GM03348 (cell line): Measurements from ENCODE around the gene AQR.
A peak's percentile ranks its signal among the peaks of the same experiment; 100 is the strongest.
"Not testable (repeated sequence)": the region's sequence is repeated elsewhere in the genome, so short reads cannot be mapped to it uniquely, and the experiment has no call there.

Source experiments
- DNase-seq: peaks from one replicate; pipeline ENCODE4 v3.0.0; 2012; ENCODE audit warnings: low spot score

The AQR gene

DNA sequence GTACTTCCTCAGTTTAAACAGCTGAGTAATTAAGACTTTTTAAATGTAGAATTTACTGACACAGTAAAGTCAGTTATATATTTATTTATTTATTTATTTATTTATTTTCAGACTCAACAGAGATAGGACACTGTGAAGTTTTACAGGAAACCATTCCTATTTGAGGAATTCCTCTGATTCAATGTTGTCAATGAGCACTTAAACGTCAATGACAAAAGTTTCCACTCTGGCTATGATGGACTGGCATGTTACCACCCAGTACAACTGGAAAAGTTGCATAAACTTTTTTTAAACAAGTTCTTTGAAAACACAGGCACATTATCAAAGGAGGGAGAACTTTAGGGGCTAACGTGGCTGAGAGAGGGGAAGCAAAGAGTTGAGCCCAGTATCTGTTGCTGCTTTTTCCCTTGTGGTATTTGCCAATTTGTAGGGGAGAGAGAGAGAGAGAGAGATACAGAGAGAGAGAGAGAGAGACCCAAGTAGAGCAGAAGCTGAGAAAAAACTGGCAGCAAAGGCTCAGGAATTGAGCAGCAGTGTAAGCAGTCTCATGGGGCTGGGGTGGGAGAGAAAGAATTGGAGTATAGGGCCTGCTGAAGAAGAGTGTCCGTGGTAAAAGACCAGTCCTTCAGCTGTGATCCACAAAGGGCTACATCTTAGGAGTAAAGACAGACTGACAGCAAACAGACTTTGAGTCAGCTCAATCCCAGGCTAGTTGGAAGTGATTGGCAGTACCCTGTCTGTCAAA is 155.9 kb downstream of the AQR start:
- no peak for DNase-seq

DNA sequence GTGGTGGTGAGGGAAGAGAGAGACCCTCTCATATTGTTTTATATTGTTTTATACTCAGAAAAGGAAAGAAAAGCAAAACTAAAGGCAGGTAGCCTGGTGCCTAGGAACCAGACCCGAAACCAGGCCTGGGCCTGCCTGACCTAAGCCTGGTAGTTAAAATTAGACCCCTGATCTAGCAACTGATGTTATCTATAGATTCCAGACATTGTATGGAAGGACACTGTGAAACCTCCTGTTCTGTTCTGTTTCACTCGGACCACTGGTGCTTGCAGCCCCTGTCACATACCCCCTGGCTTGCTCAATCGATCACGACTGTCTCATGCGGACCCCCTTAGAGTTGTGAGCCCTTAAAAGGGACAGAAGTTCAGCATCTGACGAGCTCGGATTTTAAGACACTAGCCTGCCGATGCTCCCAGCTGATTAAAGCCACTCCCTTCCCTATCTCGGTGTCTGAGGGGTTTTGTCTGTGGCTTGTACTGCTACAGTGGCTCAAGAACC is 156.6 kb downstream of the AQR start:
- not testable (repeated sequence) for DNase-seq

DNA sequence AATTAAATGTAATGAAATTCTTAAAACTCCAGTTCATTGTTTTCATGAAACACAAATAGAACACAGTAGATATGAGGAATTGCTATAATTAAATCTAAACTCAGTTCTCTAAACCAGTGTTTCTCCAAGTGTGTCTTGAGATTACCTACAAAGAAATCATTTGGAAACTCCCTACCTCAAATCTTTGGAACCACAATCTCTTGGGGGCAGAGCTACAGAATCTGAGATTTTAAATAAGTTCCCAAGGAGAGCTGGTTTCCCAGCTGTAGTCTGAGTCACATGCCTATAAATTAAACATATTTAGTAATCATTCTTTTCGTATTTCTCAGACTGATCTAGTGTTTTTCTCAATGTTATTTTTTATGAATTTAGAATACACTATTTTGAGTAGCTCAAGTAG is 157.2 kb downstream of the AQR start:
- DNase-seq: peak; percentile 43

DNA sequence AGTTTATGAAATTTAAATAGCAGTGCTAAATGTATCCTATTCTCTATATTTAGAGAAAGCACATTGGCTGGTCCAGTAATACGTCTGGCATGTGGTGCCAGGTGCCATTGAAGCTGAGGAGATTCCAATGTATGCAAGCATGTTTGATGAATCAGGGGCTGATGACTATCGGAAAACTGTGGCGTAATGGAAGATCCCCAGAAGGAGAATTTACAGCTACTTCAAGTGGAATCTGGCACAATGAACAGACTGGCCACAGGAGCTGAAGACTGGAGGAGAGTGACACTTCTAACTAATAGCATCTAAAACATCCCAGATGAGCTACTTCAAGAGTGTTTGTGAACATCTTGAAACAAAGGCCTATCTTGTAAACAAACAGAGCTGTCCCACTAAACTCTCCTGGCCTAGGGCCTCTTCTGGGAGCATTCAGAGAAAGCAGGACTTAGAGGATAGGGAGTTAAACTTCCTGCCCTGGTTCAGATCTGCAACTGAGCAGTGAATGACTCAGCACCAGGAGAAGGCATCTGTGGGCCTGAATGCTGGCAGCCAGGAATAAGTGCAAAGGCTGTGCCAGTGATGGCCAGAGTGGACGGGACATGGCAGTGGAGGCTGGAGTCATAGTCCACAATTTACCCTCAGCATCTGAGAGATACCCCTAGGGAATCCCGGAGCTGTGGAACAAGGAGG is 159.0 kb downstream of the AQR start:
- DNase-seq: peak; percentile 85

DNA sequence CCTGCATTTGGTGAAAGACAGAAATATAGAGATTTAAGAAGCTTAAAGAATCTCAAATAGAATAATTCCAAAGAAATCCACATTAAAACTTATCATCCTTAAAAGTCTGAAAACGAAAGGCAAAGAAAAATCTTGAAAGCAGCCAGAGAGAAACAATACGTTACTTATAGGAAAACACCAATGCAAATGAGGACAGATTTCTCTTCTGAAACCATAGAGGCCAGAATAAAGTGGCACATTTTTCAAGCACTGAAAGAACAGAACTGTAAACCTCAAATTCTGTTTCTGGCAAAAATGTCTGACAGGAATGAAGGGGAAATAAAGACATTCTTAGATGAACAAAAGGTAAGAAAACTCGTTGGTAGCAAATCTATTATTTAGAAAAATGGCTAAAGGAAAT is 160.4 kb downstream of the AQR start:
- no peak for DNase-seq

DNA sequence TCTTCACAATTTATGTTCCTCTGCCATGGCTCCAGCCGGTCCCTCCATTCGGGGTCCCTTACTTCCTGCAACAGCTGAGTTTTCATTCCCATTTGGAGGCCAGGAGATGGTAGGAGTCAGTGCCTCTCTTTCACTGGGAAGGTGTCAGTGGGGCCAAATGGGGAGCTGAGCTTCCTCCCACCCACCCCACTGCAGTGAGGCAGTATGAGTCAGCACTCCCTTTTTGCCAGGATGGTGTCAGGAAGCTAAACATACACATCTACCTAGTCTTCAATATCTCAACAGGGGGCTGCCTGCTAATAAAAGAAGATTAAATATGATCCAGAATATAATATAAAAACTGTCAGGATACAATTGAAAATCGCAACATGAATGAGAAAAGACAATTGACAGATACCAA is 161.5 kb downstream of the AQR start:
- peak; percentile 13 for DNase-seq

DNA sequence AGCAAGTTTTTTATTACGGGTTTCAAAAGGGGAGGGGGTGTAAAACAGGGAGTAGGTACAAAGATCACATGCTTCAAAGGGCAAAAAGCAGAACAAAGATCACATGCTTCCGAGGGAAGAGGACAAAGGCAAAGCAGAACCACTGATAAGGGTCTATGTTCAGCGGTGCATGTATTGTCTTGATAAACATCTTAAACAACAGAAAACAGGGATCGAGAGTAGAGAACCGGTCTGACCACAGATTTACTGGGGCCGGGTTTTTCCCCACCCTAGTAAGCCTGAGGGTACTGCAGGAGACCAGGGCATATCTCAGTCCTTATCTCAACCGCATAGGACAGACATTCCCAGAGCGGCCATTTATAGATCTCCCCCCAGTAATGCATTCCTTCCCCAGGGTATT is 162.3 kb downstream of the AQR start:
- DNase-seq: not testable (repeated sequence)

DNA sequence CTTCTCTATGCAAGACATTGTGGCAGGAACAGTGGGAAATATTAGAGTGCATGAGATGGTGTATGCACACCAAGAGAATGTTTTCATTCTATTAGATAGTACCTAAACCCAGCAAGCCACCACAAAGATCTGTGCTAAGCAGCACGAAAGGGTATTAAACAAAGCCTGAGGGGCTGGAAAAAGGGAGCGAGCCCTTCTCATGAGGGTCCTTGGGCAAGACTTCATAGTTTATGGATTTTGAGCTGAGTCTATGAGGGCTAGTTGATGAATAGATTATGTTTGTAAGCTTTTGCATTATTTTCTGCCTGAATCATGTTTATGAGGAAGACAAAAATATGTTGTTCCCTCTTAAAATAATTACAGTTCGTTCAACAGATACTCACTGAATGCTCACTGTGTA is 164.8 kb downstream of the AQR start:
- DNase-seq: no peak

DNA sequence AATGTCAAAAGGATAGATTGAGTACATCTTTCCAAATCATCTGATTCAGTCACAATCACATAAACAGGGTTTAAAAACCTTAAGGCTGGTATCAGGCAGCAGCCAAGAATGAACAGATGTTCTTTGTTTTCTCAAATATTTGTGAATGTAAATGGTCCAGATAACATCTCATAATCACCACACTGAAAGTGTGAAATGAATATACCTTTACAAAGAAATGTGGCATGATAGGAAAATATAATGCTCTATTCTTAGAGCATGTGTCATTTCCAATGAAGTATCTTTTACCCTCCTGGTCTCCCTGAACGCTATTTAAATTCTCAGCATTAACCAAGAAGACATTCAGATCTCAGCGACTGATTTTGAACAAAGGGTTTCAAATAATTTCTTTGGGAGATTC is 165.4 kb downstream of the AQR start:
- no peak for DNase-seq

DNA sequence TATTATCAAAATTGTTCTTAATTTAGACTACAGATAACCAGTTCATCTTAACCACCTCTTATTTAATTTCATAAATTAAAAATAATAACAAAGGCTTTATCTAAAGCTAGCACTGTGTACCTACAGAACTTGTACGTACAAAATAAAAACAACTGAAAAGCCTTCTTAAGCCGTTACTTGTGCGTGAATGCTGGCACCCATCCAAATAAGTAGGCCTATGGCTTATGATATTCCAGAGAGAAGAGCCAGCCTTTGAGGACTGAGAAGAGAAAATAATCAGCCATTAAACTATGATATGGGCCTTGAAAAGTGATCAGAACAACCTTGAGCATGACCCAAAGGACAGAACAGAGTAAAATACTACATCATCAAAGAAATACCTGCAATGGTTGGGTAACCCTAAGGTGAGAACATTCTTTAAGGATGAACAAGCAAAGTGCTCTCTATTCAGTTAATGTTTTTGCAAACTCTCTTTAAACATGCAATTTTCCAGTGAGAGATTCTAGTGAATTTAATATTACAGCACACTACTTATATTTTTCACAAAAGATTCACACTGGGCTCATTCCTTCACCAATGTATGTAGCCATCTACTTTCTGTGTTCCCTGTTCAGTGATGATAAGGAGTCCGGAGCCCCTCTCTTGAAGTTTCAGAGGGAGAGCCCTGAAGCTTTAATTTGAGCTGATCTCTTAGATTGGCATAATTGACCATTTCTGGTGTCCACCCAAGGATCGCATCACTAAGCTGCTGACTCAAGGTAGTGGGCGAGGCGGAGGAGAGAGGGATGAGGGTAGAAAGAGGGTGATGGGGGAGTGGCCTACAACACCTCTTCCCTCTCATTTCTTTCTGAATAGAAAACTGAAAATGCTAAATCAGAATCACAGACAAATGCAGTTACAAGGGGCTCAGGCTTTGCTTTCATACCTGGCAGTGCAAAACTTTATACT is 166.5 kb downstream of the AQR start:
- DNase-seq: no peak

DNA sequence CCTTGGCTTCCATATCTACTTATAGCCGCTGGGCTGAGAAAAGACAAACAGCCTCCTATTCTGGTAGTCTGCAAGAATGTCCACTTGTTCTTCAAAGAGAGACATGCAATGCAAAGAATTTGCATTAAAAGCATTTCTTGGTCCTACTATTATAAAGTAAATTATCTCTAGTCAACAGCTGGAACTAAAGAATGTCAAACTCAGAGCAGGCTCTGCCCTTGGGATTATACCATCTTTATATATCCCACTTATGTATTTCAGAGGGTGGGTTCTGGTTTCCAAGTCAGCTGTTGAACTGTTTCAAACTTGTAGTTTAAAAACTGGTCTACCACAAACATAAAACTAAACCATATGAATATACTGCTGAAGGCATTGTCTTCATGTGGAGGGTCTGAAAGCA is 167.2 kb downstream of the AQR start:
- DNase-seq: no peak
